Activated CD4-positive, CD25-positive, alpha-beta regulatory T cell treated with anti-CD3 and anti-CD28 coated beads, Interleukin-2, amount 50 U/mL, for 72 hours (primary cell): ENCODE results near the gene PTPRN2.

ENCODE experiments used
- DNase-seq: peaks from one replicate; pipeline ENCODE4 v3.0.0; 2021

Gene PTPRN2

GRCh38 chr7:158602905-158603772 is 15.5 kb upstream of the PTPRN2 start:
- no peak for DNase-seq

DNA sequence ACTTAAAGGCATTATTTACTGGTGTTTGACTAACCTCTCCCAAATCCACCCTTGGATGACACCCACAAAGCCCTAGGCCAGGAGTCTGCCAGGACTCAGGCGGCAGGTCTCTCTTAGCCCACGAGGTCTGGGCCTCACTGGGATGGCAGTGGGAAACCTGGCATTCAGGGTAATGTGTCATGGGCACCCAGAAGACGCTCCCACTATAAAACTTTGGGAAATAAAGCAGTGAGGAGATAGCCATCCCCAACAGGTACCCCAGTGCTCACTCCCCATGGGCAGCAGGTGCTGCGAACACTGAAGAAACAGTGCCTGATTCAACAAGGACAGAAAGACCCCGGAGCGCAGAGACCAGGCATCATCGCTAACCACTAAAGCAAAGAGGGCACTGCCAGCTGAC is 14.4 kb upstream of the PTPRN2 start:
- DNase-seq: no peak

GRCh38 chr7:158601090-158601489 is 13.5 kb upstream of the PTPRN2 start:
- no peak for DNase-seq

GRCh38 chr7:158596745-158597144 is 9.1 kb upstream of the PTPRN2 start:
- no peak for DNase-seq

DNA sequence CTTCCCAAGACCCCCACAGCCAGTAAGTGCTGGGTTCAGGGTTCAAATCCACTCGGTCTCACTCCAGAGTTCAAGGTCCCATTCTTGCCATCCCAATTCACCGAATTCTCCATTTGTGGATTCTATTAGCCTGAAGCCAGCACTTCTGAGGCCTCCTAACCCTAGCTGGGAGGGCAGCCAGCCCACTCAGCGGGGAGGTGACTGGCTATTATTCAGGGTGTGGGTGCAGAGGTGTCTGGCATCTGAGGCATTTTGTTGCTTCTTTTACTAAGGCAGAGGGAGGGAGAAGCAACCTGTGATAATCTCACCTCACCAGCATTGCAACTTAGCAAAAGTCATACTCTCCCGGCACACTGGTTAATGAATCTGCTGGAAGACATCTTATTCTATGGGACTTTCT is 8.7 kb upstream of the PTPRN2 start:
- no peak for DNase-seq

DNA sequence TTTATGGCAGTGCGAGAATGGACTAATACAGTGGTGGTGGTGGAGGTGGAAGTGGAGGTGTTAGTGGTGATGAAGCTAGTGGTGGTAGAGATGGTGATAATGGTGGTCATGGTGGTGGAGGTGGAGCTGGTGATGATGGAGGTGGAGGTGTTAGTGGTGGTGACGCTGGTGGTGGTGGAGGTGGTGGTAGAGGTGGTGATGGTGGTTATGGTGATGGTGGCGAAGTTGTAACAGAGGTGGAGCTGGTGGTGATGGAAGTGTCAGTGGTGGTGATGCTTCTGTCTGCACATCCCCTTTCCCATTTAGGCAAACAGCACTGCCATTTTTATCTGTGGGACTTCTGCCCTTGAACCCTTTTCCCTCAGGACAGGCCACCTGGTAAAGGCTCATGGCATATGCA is 7.4 kb upstream of the PTPRN2 start:
- DNase-seq: no peak

- no peak for DNase-seq
Measured at GRCh38 chr7:158592541-158592940, 4.9 kb upstream of the PTPRN2 start.

DNA sequence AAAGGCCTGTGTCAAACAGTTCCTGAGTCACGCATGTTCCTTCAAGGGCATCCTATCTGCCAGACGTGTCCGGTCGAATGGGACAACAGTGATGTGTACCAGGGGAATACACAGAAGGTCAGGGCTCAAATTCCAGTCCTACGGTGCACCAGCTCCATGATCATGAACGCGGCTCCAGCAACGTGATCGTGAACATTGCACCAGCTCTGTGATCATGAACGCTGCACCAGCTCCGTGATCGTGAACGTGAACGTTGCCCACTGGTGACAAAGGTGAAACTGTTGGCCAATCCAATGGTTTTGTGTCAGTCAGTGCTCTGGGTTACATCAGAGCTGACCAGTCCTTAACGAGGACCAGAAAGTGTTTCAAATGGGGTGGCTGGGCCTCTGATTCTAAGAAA is 4.3 kb upstream of the PTPRN2 start:
- DNase-seq: no peak

- DNase-seq: no peak
Measured at GRCh38 chr7:158590181-158590530, 2.5 kb upstream of the PTPRN2 start.

- DNase-seq: no peak
Measured at GRCh38 chr7:158589653-158590052, 2.0 kb upstream of the PTPRN2 start.

DNA sequence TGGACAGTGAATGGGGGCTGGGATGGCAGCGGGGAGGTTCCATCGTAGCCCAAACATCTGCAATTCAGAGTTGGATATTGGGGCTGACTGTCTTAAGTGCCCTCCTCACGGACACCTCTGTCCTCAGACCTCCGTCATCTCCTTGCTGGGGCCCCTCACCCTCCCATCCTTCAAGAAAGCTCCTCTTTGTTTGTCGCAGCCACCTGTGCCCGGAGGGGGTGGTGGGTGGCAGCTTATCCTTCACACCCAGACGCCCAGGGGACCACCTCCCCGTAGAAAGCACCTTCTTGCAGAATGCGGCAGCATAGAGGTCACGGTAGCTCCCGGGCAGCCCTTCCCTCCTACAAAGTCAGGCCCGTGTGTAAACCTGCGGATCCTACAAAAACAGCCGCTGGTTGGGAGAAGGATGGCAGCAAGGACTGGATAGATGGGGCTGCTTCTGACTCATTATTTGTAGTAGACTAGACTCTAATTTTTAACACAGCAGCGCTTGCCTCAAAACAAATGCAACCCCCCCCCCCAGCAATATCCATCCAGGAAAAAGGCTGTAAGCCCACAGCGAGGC is 1.3 kb upstream of the PTPRN2 start:
- DNase-seq: no peak

DNA sequence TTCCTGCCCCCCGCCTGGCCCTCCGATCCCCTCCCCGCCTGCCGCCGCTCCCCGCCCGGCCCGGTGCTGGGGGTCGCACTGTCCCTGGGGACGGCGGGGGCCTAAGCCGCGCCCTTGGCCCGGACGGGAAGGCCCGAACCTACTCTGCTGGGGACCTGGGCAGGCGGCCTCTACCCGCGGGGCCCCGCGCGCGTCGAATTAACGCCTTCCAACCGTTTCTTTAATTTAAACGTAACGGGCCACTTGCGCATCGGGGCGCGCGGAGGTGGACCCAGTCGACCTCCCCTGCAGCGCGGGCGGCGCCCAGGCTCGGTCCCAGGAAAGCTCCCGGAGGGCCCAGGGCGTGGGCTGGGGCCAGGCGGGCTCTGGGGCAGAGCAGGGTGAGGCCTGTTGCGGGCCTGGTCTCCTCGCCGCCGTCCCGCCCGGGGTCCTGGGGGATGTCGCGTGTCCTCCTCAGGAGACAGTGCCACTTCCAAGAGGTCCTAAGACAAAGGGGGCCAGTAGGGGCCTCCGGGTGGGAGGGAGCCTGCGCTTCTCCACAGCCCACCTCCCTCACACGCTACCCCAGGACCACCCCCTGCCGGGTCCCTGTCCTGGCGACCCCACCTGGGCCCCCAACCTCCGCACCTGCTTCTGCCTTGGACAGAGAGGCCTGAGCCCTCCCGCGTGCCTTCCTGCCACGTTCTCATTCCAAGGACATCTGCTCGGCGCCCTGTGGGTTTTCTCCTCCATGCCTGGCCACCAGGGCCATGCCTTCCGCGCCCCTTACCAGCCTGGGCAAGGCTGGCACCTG is 658 bp upstream of the PTPRN2 start:
- DNase-seq: no peak

DNA sequence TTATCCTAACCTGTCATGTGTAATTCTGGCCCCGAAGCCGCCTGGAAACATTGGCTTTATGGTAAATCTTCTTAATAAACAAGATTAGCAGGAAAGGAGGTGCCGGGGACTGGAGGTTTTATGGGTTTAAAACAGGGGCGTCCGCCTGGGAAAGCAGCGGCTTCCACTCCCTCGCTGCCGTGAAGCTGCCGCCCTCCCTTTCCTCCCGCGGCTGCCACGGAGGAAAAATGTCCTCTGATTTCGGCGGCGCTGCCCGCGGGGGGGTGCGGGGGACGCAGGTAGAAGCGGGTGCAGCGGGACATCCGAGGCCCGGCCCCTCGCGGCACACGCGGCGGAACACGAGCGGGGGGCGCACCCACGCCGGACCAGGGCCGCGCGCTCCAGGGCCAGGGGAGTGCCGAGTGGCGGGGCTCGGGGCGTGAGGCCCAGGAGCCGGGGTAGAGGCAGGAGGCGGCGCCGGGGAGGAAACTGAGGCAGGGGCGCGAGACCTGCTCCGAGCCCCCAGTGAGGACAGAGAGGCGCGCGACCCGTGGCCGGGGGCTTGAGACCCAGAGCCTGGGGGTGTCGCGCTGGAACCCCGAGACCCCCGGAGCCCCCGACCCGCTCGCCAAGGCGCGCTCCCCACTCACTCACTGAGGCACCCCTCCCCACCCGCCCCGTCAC is 993 bp downstream of the PTPRN2 start:
- DNase-seq: no peak

DNA sequence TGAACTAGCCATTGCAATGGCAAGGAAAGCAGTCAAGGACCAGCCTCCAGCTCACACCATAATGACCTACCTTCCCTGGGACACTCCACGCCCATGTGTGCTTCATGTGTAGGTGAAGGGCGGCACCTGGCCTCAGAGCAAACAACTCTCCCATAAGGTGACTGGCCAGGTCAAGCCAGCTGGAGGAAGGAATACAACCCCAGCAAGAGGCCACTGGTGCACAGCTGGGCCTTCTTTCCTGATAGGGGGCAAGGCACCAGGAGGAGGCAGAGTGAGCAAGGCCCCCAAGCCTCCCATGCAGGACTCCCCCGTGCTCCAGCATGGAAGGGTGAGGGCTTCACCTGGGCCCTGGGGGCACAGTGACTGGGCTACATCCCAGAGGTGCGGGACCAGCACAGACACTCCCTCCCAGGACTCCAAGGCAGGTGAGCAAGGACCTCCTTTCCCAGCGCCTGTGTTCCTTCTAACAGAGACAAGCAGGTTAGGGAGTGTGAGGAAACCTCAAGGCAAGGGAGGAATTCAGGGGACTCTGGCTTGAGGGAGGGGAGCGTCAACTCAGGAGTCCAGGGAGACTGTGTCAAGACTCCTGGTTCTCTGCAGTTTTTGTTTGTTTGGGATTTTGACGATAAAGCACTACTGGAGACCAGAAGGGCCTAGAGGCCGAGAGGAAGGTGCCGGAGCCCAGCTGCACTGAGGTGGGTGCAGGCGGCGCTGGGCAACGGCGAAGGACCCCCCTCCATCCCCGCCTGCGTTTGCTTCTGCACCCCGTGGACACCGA is 1.7 kb downstream of the PTPRN2 start:
- DNase-seq: no peak

GRCh38 chr7:158584407-158584806 is 3.2 kb downstream of the PTPRN2 start:
- DNase-seq: no peak

GRCh38 chr7:158583810-158584209 is 3.8 kb downstream of the PTPRN2 start:
- DNase-seq: no peak

DNA sequence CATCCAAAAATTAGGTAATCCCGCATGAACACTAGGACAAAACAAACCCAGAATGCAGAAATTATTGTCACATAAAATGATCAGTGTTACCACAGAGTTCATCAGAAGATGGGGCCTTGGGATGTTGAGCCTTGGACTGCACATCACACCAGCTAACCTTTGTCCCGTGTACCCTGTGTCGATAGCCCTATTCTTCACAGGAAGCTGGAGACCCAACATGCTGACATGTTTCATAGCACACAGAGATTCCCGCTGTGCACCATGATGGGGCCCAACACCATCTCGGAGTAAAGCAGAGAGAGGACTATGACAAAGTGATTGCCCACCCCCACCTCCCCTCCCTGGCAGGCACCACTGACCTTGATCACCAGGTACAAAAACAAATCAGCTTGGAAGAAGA is 4.5 kb downstream of the PTPRN2 start:
- no peak for DNase-seq

- no peak for DNase-seq
Measured at GRCh38 chr7:158582089-158582456, 5.5 kb downstream of the PTPRN2 start.

DNA sequence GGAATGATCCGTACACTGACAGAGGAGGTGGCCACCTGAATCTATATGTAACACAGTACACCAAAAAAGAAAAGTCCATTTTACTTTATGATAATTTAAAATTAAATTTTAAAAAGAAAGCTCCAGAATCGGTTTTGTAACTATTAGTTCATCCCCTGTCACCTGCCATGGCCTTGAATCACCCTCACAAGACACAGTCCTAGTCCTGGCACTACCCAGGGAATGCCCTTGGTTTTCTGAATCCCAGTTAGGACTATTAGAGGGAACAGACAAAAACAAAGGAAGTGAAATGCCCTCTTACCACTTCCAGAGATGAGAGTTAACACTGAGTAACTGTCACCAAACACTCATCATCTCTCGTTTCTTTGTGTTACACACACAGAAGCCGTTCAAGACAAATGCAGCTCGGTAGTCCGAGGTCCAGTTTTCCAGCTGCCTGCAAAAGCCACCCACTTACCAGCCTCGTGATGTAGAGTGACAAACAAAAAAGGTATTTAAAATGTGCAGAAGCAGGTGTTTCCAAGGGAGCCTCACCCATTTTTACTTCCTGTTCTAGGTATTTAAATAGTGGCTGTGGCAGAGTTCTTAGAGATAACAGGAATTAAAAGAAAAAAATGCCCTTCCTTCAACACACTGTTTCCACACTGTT is 6.1 kb downstream of the PTPRN2 start:
- DNase-seq: no peak

GRCh38 chr7:158579662-158580646 is 7.7 kb downstream of the PTPRN2 start:
- no peak for DNase-seq
